Fibroblast of villous mesenchyme (primary cell): ENCODE results near the gene ARHGEF4. TPM values are rescaled to one million over a fixed set of nuclear protein-coding genes. Genes with fewer than 3 reads are reported as not detected.

Experiments
- DNase-seq: peaks from one replicate; pipeline ENCODE4 v3.0.0-alpha.2; 2010; ENCODE audit warnings: low read depth
- H3K4me3 ChIP-seq: 2 replicates; pipeline ENCODE4 v1.5.1; 2011; ENCODE audit warnings: low read depth, mild to moderate bottlenecking, low read length
- total RNA-seq: library from RNA; depleted of rRNA; stranded (reverse); fragments of >200 nt; gene quantifications from 2 replicates; pipeline ENCODE4 v1.2.3, GENCODE V29; 2012
- TF ChIP-seq, protein P1 (sequence below): IDR thresholded peaks from 2 replicates; pipeline ENCODE4 v1.5.1; 2012; ENCODE audit warnings: low read depth, mild to moderate bottlenecking, low read length; ENCODE audit not compliant: insufficient read depth

ARHGEF4 gene
- total RNA-seq, 1 donor: 0.86 TPM

DNA sequence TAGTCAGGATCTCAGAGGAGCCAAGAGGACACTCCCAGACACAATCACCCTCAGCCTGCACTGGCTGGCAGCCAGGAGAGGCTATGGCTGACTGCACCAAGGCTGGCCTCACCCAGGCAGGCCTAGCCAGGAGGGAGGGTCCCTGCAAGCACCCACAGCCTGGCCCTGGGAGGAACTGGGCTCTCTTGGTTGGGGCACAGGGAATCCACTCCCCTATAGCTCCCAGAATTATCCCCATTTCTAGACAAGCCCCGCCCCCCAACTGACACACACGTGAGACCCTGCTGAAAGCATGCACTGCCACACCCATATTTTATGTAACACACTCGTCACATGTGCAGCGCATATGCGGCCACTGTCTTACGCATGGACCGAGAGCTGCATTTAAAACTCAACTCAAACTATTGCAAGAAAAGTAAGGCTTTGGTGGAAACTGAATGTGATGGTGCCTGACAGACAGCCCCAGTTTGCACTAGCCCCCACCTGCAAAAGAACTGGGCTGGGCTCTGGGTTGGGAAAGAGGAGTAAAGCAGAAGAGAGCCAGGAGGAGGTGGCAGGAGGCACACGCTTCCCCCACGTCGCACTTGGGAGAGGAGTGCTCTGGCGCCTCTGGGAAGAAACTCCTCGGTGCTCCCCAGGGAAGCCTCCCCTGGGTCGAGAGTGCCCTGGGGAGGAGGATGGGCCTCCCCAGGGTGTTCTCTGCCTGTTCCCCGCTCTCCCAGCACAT, 28.9 kb upstream of the ARHGEF4 start:
- H3K4me3 ChIP-seq: no peak overlapping the region
- no peak for DNase-seq
- TF ChIP-seq, protein P1, sequence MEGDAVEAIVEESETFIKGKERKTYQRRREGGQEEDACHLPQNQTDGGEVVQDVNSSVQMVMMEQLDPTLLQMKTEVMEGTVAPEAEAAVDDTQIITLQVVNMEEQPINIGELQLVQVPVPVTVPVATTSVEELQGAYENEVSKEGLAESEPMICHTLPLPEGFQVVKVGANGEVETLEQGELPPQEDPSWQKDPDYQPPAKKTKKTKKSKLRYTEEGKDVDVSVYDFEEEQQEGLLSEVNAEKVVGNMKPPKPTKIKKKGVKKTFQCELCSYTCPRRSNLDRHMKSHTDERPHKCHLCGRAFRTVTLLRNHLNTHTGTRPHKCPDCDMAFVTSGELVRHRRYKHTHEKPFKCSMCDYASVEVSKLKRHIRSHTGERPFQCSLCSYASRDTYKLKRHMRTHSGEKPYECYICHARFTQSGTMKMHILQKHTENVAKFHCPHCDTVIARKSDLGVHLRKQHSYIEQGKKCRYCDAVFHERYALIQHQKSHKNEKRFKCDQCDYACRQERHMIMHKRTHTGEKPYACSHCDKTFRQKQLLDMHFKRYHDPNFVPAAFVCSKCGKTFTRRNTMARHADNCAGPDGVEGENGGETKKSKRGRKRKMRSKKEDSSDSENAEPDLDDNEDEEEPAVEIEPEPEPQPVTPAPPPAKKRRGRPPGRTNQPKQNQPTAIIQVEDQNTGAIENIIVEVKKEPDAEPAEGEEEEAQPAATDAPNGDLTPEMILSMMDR: no peak

DNA sequence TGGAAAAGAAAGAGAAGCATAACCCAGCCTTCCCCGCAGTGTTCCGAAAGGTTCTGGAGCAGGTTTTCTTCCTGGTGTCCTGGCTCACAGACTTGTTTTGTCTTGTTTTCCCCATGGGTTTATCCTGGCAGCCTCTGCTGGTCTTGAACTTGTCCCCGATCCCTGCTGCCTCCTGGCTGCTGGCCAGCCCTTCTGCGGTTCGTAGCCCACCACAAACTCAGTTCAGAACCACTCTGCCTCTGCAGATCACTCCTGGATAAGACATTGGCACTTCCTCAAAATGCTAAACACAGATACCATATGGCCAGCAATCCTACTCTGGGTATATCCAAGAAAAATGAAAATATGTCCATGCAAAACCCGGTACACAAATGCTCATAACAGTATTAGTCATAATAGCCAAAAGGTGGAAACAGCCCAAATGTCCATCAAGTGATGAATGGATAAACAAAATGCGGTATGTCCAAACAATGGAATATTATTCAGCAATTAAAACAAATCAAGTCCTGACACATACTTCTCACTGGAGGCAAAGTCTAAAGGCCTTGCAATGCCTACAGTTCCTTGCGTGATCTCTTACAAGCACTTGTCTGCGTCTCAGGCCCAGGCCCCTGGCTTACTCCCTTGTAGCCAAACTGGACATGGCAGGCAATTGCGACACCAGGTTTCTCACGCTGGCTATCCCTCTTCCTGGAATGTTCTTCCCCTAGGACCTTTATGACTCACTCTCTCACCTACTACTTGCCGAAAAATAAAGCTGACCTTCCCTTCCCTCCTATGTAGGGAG, 28.0 kb upstream of the ARHGEF4 start:
- DNase-seq: peak; percentile 34
- no peak overlapping the region for H3K4me3 ChIP-seq
- TF ChIP-seq, protein P1: no peak

DNA sequence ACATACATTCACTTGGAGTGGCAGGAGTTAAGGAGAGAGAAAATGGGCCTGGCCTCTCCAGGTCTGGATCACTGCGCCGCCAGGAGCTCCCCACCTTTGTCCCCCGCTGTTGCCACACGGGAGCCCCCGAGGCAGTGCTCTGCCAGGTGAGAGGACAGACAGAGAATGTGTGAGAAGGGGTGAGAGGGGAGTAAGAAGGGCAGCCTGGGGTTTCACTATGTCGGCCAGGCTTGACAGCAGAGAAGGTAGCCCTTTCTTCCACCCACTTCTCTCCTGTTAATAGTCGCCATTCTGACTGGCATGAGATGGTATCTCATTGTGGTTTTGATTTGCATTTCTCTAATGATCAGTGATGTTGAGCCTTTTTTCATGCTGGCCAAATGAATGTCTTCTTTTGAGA, 26.2 kb upstream of the ARHGEF4 start:
- no peak overlapping the region for H3K4me3 ChIP-seq
- DNase-seq: no peak
- TF ChIP-seq, protein P1: no peak

DNA sequence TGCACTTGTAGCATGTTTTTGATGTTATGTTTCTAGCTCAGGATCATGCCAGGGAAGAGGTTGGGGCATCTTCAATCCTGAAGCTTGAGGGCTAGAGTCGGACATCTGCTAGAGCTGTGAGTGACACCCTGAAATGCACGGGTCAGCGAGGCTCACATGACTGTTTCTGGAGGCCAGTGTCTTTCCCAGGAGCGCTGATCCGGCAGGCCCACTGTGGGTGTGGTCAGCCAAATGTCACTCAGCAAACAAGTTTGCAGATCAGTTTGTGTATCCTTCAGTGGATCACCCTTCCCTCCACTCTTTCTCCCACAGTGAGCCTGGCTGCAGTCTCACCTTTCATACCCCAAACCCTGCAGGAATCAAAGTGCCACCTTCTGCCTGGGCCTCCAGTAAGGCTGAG, 23.0 kb upstream of the ARHGEF4 start:
- DNase-seq: no peak
- H3K4me3 ChIP-seq: no peak overlapping the region
- TF ChIP-seq, protein P1: no peak

DNA sequence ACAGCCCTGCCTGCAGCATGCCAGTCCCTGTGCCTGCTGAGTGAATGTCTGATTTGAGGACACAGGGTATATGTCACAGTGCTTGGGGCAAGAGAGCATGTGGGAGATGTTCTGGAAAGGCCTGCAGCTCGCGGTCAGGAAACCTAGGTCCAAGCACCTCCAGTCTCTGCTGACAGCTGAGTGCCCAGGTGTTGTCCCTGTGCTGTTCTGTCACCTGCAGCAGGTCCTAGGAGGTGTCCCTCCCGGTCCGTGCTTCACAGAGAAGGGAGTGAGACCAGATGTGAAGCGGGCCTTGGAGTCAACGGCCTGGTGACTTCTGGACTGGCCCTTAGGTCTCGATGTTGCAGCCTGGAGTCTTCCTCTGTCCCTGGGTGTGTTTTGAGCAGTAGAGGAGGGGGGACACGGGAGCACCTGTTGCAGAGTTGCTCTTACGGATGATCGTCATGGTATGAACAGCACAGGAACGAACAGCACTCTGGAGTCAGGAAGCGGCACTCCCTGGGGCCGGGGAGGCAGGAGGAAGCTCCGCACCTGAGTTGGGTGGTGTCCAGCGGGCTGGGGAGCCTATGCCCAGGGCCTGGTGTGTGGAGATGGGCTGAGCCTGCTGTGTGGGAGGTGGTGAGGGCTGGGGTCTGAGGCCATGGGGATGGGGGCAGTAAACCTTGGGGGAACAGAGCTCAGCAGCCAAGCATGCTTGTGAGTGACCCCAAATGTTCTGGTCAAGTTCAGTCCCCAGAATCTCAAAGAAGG, 21.6 kb upstream of the ARHGEF4 start:
- no peak overlapping the region for H3K4me3 ChIP-seq
- DNase-seq: no peak
- TF ChIP-seq, protein P1: no peak

DNA sequence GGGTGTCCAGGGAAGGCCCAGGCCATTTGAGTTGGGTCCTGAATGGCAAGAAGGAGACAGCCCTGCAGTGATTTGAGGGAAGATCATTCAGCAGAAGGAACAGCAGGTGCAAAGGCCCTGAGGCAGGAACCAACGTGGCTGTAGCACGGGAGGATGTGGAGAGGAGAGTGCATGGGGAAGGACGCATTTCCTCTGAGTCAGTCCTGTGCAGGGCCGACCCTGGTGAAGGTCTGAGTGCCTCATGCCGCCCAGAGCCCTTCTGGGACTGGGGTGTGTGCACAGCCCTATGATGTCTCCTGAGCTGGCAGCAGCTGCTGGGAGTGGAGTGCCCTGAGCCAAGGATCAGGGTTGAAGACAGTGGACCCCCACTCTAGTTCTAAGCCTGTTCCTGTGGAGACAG, 17.9 kb upstream of the ARHGEF4 start:
- no peak for DNase-seq
- no peak overlapping the region for H3K4me3 ChIP-seq
- TF ChIP-seq, protein P1: no peak
